NT2/D1 (cell line): Measurements from ENCODE around the gene MPLKIP.
"Not testable (repeated sequence)": the region's sequence is repeated elsewhere in the genome, so short reads cannot be mapped to it uniquely, and the experiment has no call there.

ENCODE experiments used
- DNase-seq: peaks from one replicate; pipeline ENCODE4 v3.0.0-alpha.2; 2011; ENCODE audit warnings: low read depth, low spot score
- H3K27me3 ChIP-seq: 2 replicates; pipeline ENCODE4 v1.6.0; 2011; ENCODE audit warnings: mild to moderate bottlenecking; ENCODE audit not compliant: insufficient read length, insufficient read depth
- H3K36me3 ChIP-seq: 2 replicates; pipeline ENCODE4 v1.6.1; 2011; ENCODE audit warnings: mild to moderate bottlenecking, low read length, mixed read lengths; ENCODE audit not compliant: insufficient read depth, insufficient read length
- H3K4me1 ChIP-seq: 2 replicates; pipeline ENCODE4 v1.5.1; 2011; ENCODE audit not compliant: insufficient read depth, insufficient read length
- H3K4me3 ChIP-seq: 2 replicates; pipeline ENCODE4 v1.5.1; 2011; ENCODE audit warnings: low read depth; ENCODE audit not compliant: insufficient read length
- H3K9ac ChIP-seq: 2 replicates; pipeline ENCODE4 v1.6.0; 2011; ENCODE audit warnings: low read depth; ENCODE audit not compliant: insufficient read length
- H3K9me3 ChIP-seq: 2 replicates; pipeline ENCODE4 v1.5.1; 2011; ENCODE audit warnings: mild to moderate bottlenecking, low read length; ENCODE audit not compliant: insufficient read depth
- SUZ12 ChIP-seq: IDR thresholded peaks from 2 replicates; pipeline ENCODE4 v1.6.1; 2011; ENCODE audit not compliant: insufficient read length, insufficient read depth; ENCODE audit errors: extremely low read depth
- YY1 ChIP-seq: IDR thresholded peaks from 2 replicates; pipeline ENCODE4 v1.6.1; 2011; ENCODE audit not compliant: insufficient read length, insufficient read depth
- ZNF274 ChIP-seq: IDR thresholded peaks from 2 replicates; pipeline ENCODE4 v1.6.1; 2011; ENCODE audit warnings: mild to moderate bottlenecking, low read depth, low read length

MPLKIP gene

GRCh38 chr7:40134428-40135316 is at the start of gene MPLKIP, which contains the start of gene SUGCT:
Gene MPLKIP (minus strand): TSS chr7:40134622. CDS start chr7:40134567, 55 bp downstream.
Gene SUGCT (plus strand): TSS chr7:40135005.
- H3K9me3 ChIP-seq: no peaks in the 10 kb centered on the region
- no peaks in the 10 kb centered on the region for H3K4me1 ChIP-seq
- TF ChIP-seq SUZ12 (no peak), ZNF274 (no peak), YY1 (no peak)
- H3K27me3 ChIP-seq: peaks cover 6% of the 10 kb centered on the region
- peak; percentile 89 for DNase-seq
- H3K4me3 ChIP-seq: peak within 1 kb of the TSS; percentile 93
- H3K9ac ChIP-seq: peak within 1 kb of the TSS; percentile 95
- peaks cover 21% of the 10 kb centered on the region for H3K36me3 ChIP-seq

GRCh38 chr7:40182452-40182851 is 48.0 kb upstream of the MPLKIP start:
- Histone ChIP-seq H3K9ac (no peak overlapping the region), H3K27me3 (no peaks in the 10 kb centered on the region), H3K9me3 (no peaks in the 10 kb centered on the region), H3K4me3 (no peak overlapping the region), H3K4me1 (no peaks in the 10 kb centered on the region), H3K36me3 (peaks cover 2% of the 10 kb centered on the region)
- no peak for DNase-seq
- TF ChIP-seq ZNF274: no peak
- TF ChIP-seq YY1: no peak
- TF ChIP-seq SUZ12: no peak

GRCh38 chr7:40177071-40177470 is 42.6 kb upstream of the MPLKIP start:
- no peak overlapping the region for H3K4me3 ChIP-seq
- no peaks in the 10 kb centered on the region for H3K4me1 ChIP-seq
- TF ChIP-seq SUZ12 (no peak), YY1 (no peak), ZNF274 (no peak)
- no peak for DNase-seq
- H3K9me3 ChIP-seq: no peaks in the 10 kb centered on the region
- no peak overlapping the region for H3K9ac ChIP-seq
- no peaks in the 10 kb centered on the region for H3K27me3 ChIP-seq
- no peaks in the 10 kb centered on the region for H3K36me3 ChIP-seq

GRCh38 chr7:40175725-40176510 is 41.5 kb upstream of the MPLKIP start:
- DNase-seq: no peak
- H3K4me1 ChIP-seq: no peaks in the 10 kb centered on the region
- no peak overlapping the region for H3K4me3 ChIP-seq
- H3K36me3 ChIP-seq: no peaks in the 10 kb centered on the region
- no peaks in the 10 kb centered on the region for H3K27me3 ChIP-seq
- no peak overlapping the region for H3K9ac ChIP-seq
- no peaks in the 10 kb centered on the region for H3K9me3 ChIP-seq
- TF ChIP-seq SUZ12 (no peak), YY1 (no peak), ZNF274 (no peak)

- H3K36me3 ChIP-seq, H3K4me3 ChIP-seq, H3K27me3 ChIP-seq, DNase-seq, H3K9me3 ChIP-seq, H3K4me1 ChIP-seq, H3K9ac ChIP-seq: not testable (repeated sequence)
Measured at GRCh38 chr7:40175256-40175655, 40.8 kb upstream of the MPLKIP start.

GRCh38 chr7:40173121-40173520 is 38.7 kb upstream of the MPLKIP start:
- not testable (repeated sequence) for H3K9me3 ChIP-seq, H3K27me3 ChIP-seq, H3K4me3 ChIP-seq, H3K4me1 ChIP-seq, H3K9ac ChIP-seq, H3K36me3 ChIP-seq, DNase-seq

- not testable (repeated sequence) for DNase-seq, H3K36me3 ChIP-seq, H3K4me3 ChIP-seq, H3K9ac ChIP-seq, H3K9me3 ChIP-seq, H3K4me1 ChIP-seq, H3K27me3 ChIP-seq
Measured at GRCh38 chr7:40168266-40168665, 33.8 kb upstream of the MPLKIP start.
